MM.1S (cell line): ENCODE data around the gene NFAM1.

Source experiments
- EZH2phosphoT487 ChIP-seq: fragments of 300-600 bp; sonication (generic); IDR thresholded peaks from 2 replicates; pipeline ENCODE4 v1.6.1; 2018; ENCODE audit warnings: antibody characterized with exemption, low read length
- TF ChIP-seq, protein P1 (sequence below): fragments of 300-600 bp; sonication (generic); IDR thresholded peaks from 2 replicates; pipeline ENCODE4 v1.5.1; 2016; ENCODE audit warnings: antibody characterized with exemption, low read length, mixed read lengths

DNA sequence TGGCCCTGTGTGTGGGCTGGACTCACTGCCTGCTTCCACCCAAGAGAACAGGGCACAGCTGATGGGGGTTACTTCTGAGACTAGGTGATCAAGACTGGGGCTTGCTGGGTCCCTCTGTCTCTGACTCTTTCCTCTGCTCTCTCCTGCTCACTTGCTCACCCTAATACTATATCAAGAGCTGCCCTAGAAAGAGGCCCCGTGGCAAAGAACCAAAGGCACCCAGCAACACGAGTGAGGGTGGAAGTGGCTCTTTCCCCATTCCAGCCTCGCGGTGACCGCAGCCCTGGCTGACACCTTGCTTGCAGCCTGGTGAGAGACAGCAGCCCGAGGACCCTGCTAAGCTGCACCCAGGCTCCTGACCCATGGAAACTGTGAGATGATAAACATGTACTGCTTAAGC, 20.7 kb upstream of the NFAM1 start:
- TF ChIP-seq, protein P1, sequence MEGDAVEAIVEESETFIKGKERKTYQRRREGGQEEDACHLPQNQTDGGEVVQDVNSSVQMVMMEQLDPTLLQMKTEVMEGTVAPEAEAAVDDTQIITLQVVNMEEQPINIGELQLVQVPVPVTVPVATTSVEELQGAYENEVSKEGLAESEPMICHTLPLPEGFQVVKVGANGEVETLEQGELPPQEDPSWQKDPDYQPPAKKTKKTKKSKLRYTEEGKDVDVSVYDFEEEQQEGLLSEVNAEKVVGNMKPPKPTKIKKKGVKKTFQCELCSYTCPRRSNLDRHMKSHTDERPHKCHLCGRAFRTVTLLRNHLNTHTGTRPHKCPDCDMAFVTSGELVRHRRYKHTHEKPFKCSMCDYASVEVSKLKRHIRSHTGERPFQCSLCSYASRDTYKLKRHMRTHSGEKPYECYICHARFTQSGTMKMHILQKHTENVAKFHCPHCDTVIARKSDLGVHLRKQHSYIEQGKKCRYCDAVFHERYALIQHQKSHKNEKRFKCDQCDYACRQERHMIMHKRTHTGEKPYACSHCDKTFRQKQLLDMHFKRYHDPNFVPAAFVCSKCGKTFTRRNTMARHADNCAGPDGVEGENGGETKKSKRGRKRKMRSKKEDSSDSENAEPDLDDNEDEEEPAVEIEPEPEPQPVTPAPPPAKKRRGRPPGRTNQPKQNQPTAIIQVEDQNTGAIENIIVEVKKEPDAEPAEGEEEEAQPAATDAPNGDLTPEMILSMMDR: no peak
- TF ChIP-seq EZH2phosphoT487: no peak
